Measurements from ENCODE around the gene SSX2. TPM values are rescaled to one million over a fixed set of nuclear protein-coding genes. Genes with fewer than 3 reads are reported as not detected.
"Not testable (repeated sequence)": the region's sequence is repeated elsewhere in the genome, so short reads cannot be mapped to it uniquely, and the experiment has no call there.

Gene SSX2, protein sequence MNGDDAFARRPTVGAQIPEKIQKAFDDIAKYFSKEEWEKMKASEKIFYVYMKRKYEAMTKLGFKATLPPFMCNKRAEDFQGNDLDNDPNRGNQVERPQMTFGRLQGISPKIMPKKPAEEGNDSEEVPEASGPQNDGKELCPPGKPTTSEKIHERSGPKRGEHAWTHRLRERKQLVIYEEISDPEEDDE
- polyA plus RNA-seq (2013, experiment 1 of 2), result not detected
- not detected for polyA plus RNA-seq (2013, experiment 2 of 2)

- H4K91ac ChIP-seq (ENCODE audit: low read depth, low read length, poor library complexity); H3K14ac ChIP-seq (ENCODE audit: low read length); H3K9ac ChIP-seq (ENCODE audit: low read depth, low read length, poor library complexity); H3K18ac ChIP-seq (ENCODE audit: low read length); H3K23ac ChIP-seq (ENCODE audit: low read depth, low read length, poor library complexity); H2BK12ac ChIP-seq (ENCODE audit: low read length); H2AK5ac ChIP-seq (ENCODE audit: low read depth, low read length); DNase-seq (ENCODE audit: low spot score); H2BK15ac ChIP-seq (ENCODE audit: low read length); H3K4me1 ChIP-seq (ENCODE audit: control insufficient read depth in 2 of 2, insufficient read depth in 1 of 2, low read depth in 1 of 2, low read length in 2 of 2); H3K4me2 ChIP-seq (ENCODE audit: insufficient read depth, low read length, poor library complexity, severe bottlenecking); H2BK120ac ChIP-seq (ENCODE audit: low read depth, low read length); H3K4ac ChIP-seq (ENCODE audit: low read length); H3K27ac ChIP-seq (replicated peaks; ENCODE audit: low read length); H3K27me3 ChIP-seq (ENCODE audit: control insufficient read depth in 3 of 3, insufficient read depth in 3 of 3, low read depth in 1 of 3, low read length in 3 of 3); H2BK5ac ChIP-seq (ENCODE audit: low read length); H3K9me3 ChIP-seq (replicated peaks in 1 of 2; ENCODE audit: control insufficient read depth in 2 of 2, insufficient read depth in 1 of 2, low read depth in 1 of 2, low read length in 2 of 2); H3K79me1 ChIP-seq (ENCODE audit: low read depth, low read length); H3K36me3 ChIP-seq (replicated peaks in 1 of 2; ENCODE audit: control insufficient read depth in 2 of 2, insufficient read depth in 2 of 2, low read length in 2 of 2); H3K4me3 ChIP-seq (ENCODE audit: low read length in 2 of 2); H4K8ac ChIP-seq (ENCODE audit: low read depth, low read length); H2AFZ ChIP-seq (ENCODE audit: low read length): not testable (repeated sequence)
- no CpG with 5 or more reads among the region's 13 CpGs for WGBS, 2 donors (ENCODE audit: extremely low coverage in 2 of 2, insufficient read length in 2 of 2, insufficient replicate concordance in 1 of 2)
Observed at GRCh38 chrX:52707078-52707477, at the start of gene SSX2. Gene SSX2, minus strand, starts transcription at chrX:52707178. Its CDS starts 1,429 bp downstream, at chrX:52705749.

- not testable (repeated sequence) for H3K9ac ChIP-seq (ENCODE audit: low read depth, low read length, poor library complexity); H3K9me3 ChIP-seq (replicated peaks in 1 of 2; ENCODE audit: control insufficient read depth in 2 of 2, insufficient read depth in 1 of 2, low read depth in 1 of 2, low read length in 2 of 2); H3K27ac ChIP-seq (replicated peaks; ENCODE audit: low read length); DNase-seq (ENCODE audit: low spot score); H3K27me3 ChIP-seq (ENCODE audit: control insufficient read depth in 3 of 3, insufficient read depth in 3 of 3, low read depth in 1 of 3, low read length in 3 of 3); H2BK5ac ChIP-seq (ENCODE audit: low read length); H3K14ac ChIP-seq (ENCODE audit: low read length); H2BK15ac ChIP-seq (ENCODE audit: low read length); H2BK120ac ChIP-seq (ENCODE audit: low read depth, low read length); H3K23ac ChIP-seq (ENCODE audit: low read depth, low read length, poor library complexity); H3K4me2 ChIP-seq (ENCODE audit: insufficient read depth, low read length, poor library complexity, severe bottlenecking); H4K8ac ChIP-seq (ENCODE audit: low read depth, low read length); H3K18ac ChIP-seq (ENCODE audit: low read length); H2AK5ac ChIP-seq (ENCODE audit: low read depth, low read length); H3K79me1 ChIP-seq (ENCODE audit: low read depth, low read length); H3K36me3 ChIP-seq (replicated peaks in 1 of 2; ENCODE audit: control insufficient read depth in 2 of 2, insufficient read depth in 2 of 2, low read length in 2 of 2); H4K91ac ChIP-seq (ENCODE audit: low read depth, low read length, poor library complexity); H2BK12ac ChIP-seq (ENCODE audit: low read length); H2AFZ ChIP-seq (ENCODE audit: low read length); H3K4me1 ChIP-seq (ENCODE audit: control insufficient read depth in 2 of 2, insufficient read depth in 1 of 2, low read depth in 1 of 2, low read length in 2 of 2); H3K4ac ChIP-seq (ENCODE audit: low read length); H3K4me3 ChIP-seq (ENCODE audit: low read length in 2 of 2)
- WGBS, 2 donors (ENCODE audit: extremely low coverage in 2 of 2, insufficient read length in 2 of 2, insufficient replicate concordance in 1 of 2), result no CpG with 5 or more reads among the region's 13 CpGs
Observed at GRCh38 chrX:52750952-52751351, 44.0 kb upstream of the SSX2 start, which contains the start of gene SSX2B. Gene SSX2B, plus strand, starts transcription at chrX:52751252. Its CDS starts 1,429 bp downstream, at chrX:52752681.

- H3K4me2 ChIP-seq (ENCODE audit: insufficient read depth, low read length, poor library complexity, severe bottlenecking); H2BK12ac ChIP-seq (ENCODE audit: low read length); H2BK15ac ChIP-seq (ENCODE audit: low read length); H3K79me1 ChIP-seq (ENCODE audit: low read depth, low read length); H3K4me1 ChIP-seq (ENCODE audit: control insufficient read depth in 2 of 2, insufficient read depth in 1 of 2, low read depth in 1 of 2, low read length in 2 of 2); H3K36me3 ChIP-seq (replicated peaks in 1 of 2; ENCODE audit: control insufficient read depth in 2 of 2, insufficient read depth in 2 of 2, low read length in 2 of 2); H2AK5ac ChIP-seq (ENCODE audit: low read depth, low read length); H3K9ac ChIP-seq (ENCODE audit: low read depth, low read length, poor library complexity); H3K18ac ChIP-seq (ENCODE audit: low read length); H3K27me3 ChIP-seq (ENCODE audit: control insufficient read depth in 3 of 3, insufficient read depth in 3 of 3, low read depth in 1 of 3, low read length in 3 of 3); H3K4ac ChIP-seq (ENCODE audit: low read length); H3K14ac ChIP-seq (ENCODE audit: low read length); H3K4me3 ChIP-seq (ENCODE audit: low read length in 2 of 2); H2AFZ ChIP-seq (ENCODE audit: low read length); H3K9me3 ChIP-seq (replicated peaks in 1 of 2; ENCODE audit: control insufficient read depth in 2 of 2, insufficient read depth in 1 of 2, low read depth in 1 of 2, low read length in 2 of 2); H3K23ac ChIP-seq (ENCODE audit: low read depth, low read length, poor library complexity); H2BK5ac ChIP-seq (ENCODE audit: low read length); H3K27ac ChIP-seq (replicated peaks; ENCODE audit: low read length); DNase-seq (ENCODE audit: low spot score); H4K91ac ChIP-seq (ENCODE audit: low read depth, low read length, poor library complexity); H2BK120ac ChIP-seq (ENCODE audit: low read depth, low read length); H4K8ac ChIP-seq (ENCODE audit: low read depth, low read length): not testable (repeated sequence)
- no CpG with 5 or more reads among the region's 4 CpGs for WGBS, 2 donors (ENCODE audit: extremely low coverage in 2 of 2, insufficient read length in 2 of 2, insufficient replicate concordance in 1 of 2)
Observed at GRCh38 chrX:52692034-52692433, 14.9 kb downstream of the SSX2 start.

DNA sequence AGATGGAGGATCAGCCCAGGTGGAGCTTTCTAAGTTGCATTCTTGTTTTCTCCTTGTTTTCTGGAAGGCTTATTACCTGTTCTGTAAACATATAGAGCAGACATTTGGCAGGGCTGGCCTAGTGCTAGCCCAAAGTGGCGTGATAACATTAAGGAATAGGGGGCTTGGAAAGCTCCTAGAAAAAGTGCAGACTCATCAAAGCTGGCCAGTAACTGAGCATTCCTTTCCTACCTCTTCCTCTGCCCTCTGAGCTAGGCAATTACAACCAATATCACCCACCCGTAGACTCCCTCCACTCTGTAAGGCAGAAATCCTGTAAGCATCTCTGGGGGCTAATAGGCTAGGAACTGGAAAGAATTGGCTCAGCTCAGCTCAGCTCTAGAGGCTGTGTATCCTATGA lies 44.8 kb downstream of the SSX2 start:
- DNase-seq (ENCODE audit: low spot score); H2BK12ac ChIP-seq (ENCODE audit: low read length); H4K91ac ChIP-seq (ENCODE audit: low read depth, low read length, poor library complexity); H3K4me1 ChIP-seq (ENCODE audit: control insufficient read depth in 2 of 2, insufficient read depth in 1 of 2, low read depth in 1 of 2, low read length in 2 of 2); H2BK120ac ChIP-seq (ENCODE audit: low read depth, low read length); H3K4me2 ChIP-seq (ENCODE audit: insufficient read depth, low read length, poor library complexity, severe bottlenecking); H3K23ac ChIP-seq (ENCODE audit: low read depth, low read length, poor library complexity); H2BK5ac ChIP-seq (ENCODE audit: low read length); H2AK5ac ChIP-seq (ENCODE audit: low read depth, low read length); H3K14ac ChIP-seq (ENCODE audit: low read length); H3K4me3 ChIP-seq (ENCODE audit: low read length in 2 of 2); H3K9ac ChIP-seq (ENCODE audit: low read depth, low read length, poor library complexity); H3K27me3 ChIP-seq (ENCODE audit: control insufficient read depth in 3 of 3, insufficient read depth in 3 of 3, low read depth in 1 of 3, low read length in 3 of 3); H2AFZ ChIP-seq (ENCODE audit: low read length); H3K4ac ChIP-seq (ENCODE audit: low read length); H3K79me1 ChIP-seq (ENCODE audit: low read depth, low read length); H2BK15ac ChIP-seq (ENCODE audit: low read length); H3K9me3 ChIP-seq (replicated peaks in 1 of 2; ENCODE audit: control insufficient read depth in 2 of 2, insufficient read depth in 1 of 2, low read depth in 1 of 2, low read length in 2 of 2); H4K8ac ChIP-seq (ENCODE audit: low read depth, low read length); H3K36me3 ChIP-seq (replicated peaks in 1 of 2; ENCODE audit: control insufficient read depth in 2 of 2, insufficient read depth in 2 of 2, low read length in 2 of 2); H3K27ac ChIP-seq (replicated peaks; ENCODE audit: low read length); H3K18ac ChIP-seq (ENCODE audit: low read length): not testable (repeated sequence)
- WGBS, 2 donors (ENCODE audit: extremely low coverage in 2 of 2, insufficient read length in 2 of 2, insufficient replicate concordance in 1 of 2), result no CpG with 5 or more reads among the region's 2 CpGs

Data from neuronal stem cell (in vitro differentiated cells).